Esophagus muscularis mucosa (tissue), 4 donors: ENCODE measurements around the gene SLIT1. TPM values are rescaled to one million over a fixed set of nuclear protein-coding genes. Genes with fewer than 3 reads are reported as not detected.

Experiments
- DNase-seq: peaks from one replicate; pipeline ENCODE4 v3.0.0-alpha.2; 2017; ENCODE audit errors: extremely low spot score
- H3K27ac ChIP-seq, 4 donors: fragments of 200-600 bp; sonication (generic); replicated peaks in 1 of 4; 1 replicate in 3 of 4; 2 replicates in 1 of 4; pipeline ENCODE4 v1.5.1; 2016 to 2019; ENCODE audit warnings: mild to moderate bottlenecking in 1 of 4
- H3K27me3 ChIP-seq, 4 donors: fragments of 200-600 bp; sonication (generic); one replicate each; pipeline versions ENCODE4 v1.5.1 to v1.6.0; 2016 to 2019
- H3K36me3 ChIP-seq, 4 donors: fragments of 200-600 bp; sonication (generic); one replicate each; pipeline ENCODE4 v1.5.1; 2016 to 2019
- H3K4me1 ChIP-seq, 4 donors: fragments of 200-600 bp; sonication (generic); one replicate each; pipeline ENCODE4 v1.5.1; 2016 to 2019
- H3K4me3 ChIP-seq, 4 donors: fragments of 200-600 bp; sonication (generic); 1 replicate in 2 of 4; 2 replicates in 2 of 4; pipeline ENCODE4 v1.5.1; 2016 to 2019; ENCODE audit warnings: mild to moderate bottlenecking in 4 of 4, moderate library complexity in 1 of 4
- H3K9me3 ChIP-seq, 4 donors: fragments of 200-600 bp; sonication (generic); 1 replicate in 3 of 4; 2 replicates in 1 of 4; pipeline ENCODE4 v1.5.1; 2016 to 2019
- CTCF ChIP-seq, 3 experiments: fragments of 200-600 bp in 2 of 3; fragments of 450-650 bp in 1 of 3; sonication (generic) in 2 of 3; IDR thresholded peaks; one replicate each; pipeline ENCODE4 v1.5.1; 2017 to 2019; ENCODE audit warnings: antibody characterized with exemption in 3 of 3, mild to moderate bottlenecking in 2 of 3, moderate library complexity in 1 of 3
- EP300 ChIP-seq: sonication (generic); formaldehyde crosslinking; IDR thresholded peaks from one replicate; pipeline ENCODE4 v1.6.1; 2017; ENCODE audit warnings: antibody characterized with exemption
- POLR2A ChIP-seq: fragments of 450-650 bp; IDR thresholded peaks from one replicate; pipeline ENCODE4 v1.6.1; 2017; ENCODE audit warnings: antibody characterized with exemption, moderate library complexity, mild to moderate bottlenecking, low read depth
- POLR2AphosphoS5 ChIP-seq, 2 donors: sonication (generic); formaldehyde crosslinking; IDR thresholded peaks; one replicate each; pipeline ENCODE4 v1.6.1; 2017; ENCODE audit warnings: antibody characterized with exemption in 2 of 2
- WGBS: methylation state at CpG from one replicate; pipeline ENCODE4 v1.1.5; 2018; 5-methylcytosine and 5-hydroxymethylcytosine counted together
- intact Hi-C: fragments of 100-400 bp; cut with DNase I; formaldehyde crosslinking; loops from one replicate; pipeline ENCODE4 v1.15.1; 2023
- total RNA-seq, 4 donors: library from RNA; depleted of rRNA; stranded (reverse); fragments of >200 nt; gene quantifications; one replicate each; pipeline versions ENCODE4 v1.1.0 to v1.2.1, GENCODE V29; 2016

SLIT1 gene
- total RNA-seq, 4 donors from 2014 or later = 0.13 to 0.42 (median 0.31) TPM

GRCh38 chr10:97024168-97025073 is 161.3 kb downstream of the SLIT1 start:
- Histone ChIP-seq H3K4me3 (peak overlapping the region in 1 of 4 donors; percentile 18), H3K4me1 (peaks cover 26 to 52% (median 44%) of the 10 kb centered on the region in 4 donors), H3K27me3 (no peaks in the 10 kb centered on the region), H3K9me3 (no peaks in the 10 kb centered on the region), H3K27ac (peak overlapping the region; percentile 39 to 73 (median 63)), H3K36me3 (no peaks in the 10 kb centered on the region)
- no peak for DNase-seq
- TF ChIP-seq POLR2AphosphoS5 (IDR thresholded peaks at IDR 0.05) (peak in 1 of 2 donors; percentile 34), POLR2A (no peak), CTCF (IDR thresholded peaks at IDR 0.05) (no peak), EP300 (no peak)
- intact Hi-C loops = loop anchor here (5.0 to 10.0 kb wide), 3 partner anchors 190 to 650 kb away; partner anchors contain the start of gene LCOR
- 48% methylated on average over 13 of the region's 13 CpGs for WGBS

- no peak for DNase-seq
Measured at GRCh38 chr10:97023401-97024167, 162.2 kb downstream of the SLIT1 start.

GRCh38 chr10:97022616-97023015 is 163.1 kb downstream of the SLIT1 start:
- no peaks in the 10 kb centered on the region for H3K9me3 ChIP-seq
- no peaks in the 10 kb centered on the region for H3K27me3 ChIP-seq
- no peak for TF ChIP-seq CTCF (IDR thresholded peaks at IDR 0.05)
- no peak for TF ChIP-seq POLR2A
- TF ChIP-seq POLR2AphosphoS5 (IDR thresholded peaks at IDR 0.05) = no peak
- TF ChIP-seq EP300 = no peak
- WGBS = 93% methylated on average over 7 of the region's 7 CpGs
- H3K4me3 ChIP-seq = no peak overlapping the region
- H3K4me1 ChIP-seq = peaks cover 26 to 52% (median 44%) of the 10 kb centered on the region in 4 donors
- H3K36me3 ChIP-seq = no peaks in the 10 kb centered on the region
- no peak for DNase-seq
- intact Hi-C loops = loop anchor here (10.0 kb wide), 2 partner anchors 188 to 648 kb away; partner anchors contain the start of gene LCOR
- no peak overlapping the region for H3K27ac ChIP-seq

More at GRCh38 chr10:97023401-97024167, 162.2 kb downstream of the SLIT1 start:
- Histone ChIP-seq H3K9me3 (no peaks in the 10 kb centered on the region), H3K4me1 (peaks cover 26 to 52% (median 44%) of the 10 kb centered on the region in 4 donors), H3K27ac (peak overlapping the region; percentile 39 to 73 (median 63)), H3K27me3 (no peaks in the 10 kb centered on the region), H3K4me3 (no peak overlapping the region), H3K36me3 (no peaks in the 10 kb centered on the region)
- WGBS = 70% methylated on average over 14 of the region's 14 CpGs
- intact Hi-C loops = loop anchor here (10.0 kb wide), 2 partner anchors 189 to 649 kb away; partner anchors contain the start of gene LCOR
- TF ChIP-seq POLR2AphosphoS5 (IDR thresholded peaks at IDR 0.05) = no peak
- no peak for TF ChIP-seq POLR2A
- TF ChIP-seq EP300 = no peak
- no peak for TF ChIP-seq CTCF (IDR thresholded peaks at IDR 0.05)

- peak overlapping the region; percentile 55 to 81 (median 77) for H3K27ac ChIP-seq
- TF ChIP-seq POLR2AphosphoS5 (IDR thresholded peaks at IDR 0.05) = peak in 1 of 2 donors; percentile 71
- no peak for TF ChIP-seq POLR2A
- no peaks in the 10 kb centered on the region for H3K9me3 ChIP-seq
- H3K36me3 ChIP-seq = no peaks in the 10 kb centered on the region
- peaks cover 26 to 51% (median 44%) of the 10 kb centered on the region in 4 donors for H3K4me1 ChIP-seq
- H3K4me3 ChIP-seq = peak overlapping the region in 1 of 4 donors; percentile 19
- intact Hi-C loops = loop anchor here (10.0 kb wide), 2 partner anchors 186 to 646 kb away; partner anchors contain the start of gene LCOR
- 46% methylated on average over 16 of the region's 25 CpGs for WGBS
- no peaks in the 10 kb centered on the region for H3K27me3 ChIP-seq
- no peak for DNase-seq
Measured at GRCh38 chr10:97020452-97021400, 165.0 kb downstream of the SLIT1 start.
